ENCODE results near the gene PSAP. TPM values are rescaled to one million over a fixed set of nuclear protein-coding genes. Genes with fewer than 3 reads are reported as not detected.

PSAP gene
- total and polyA plus RNA-seq, 2 experiments from 2014 or later: 151 to 391 TPM

- Histone ChIP-seq H3K27me3 (ENCODE audit: insufficient read depth) (no peaks in the 10 kb centered on the region), H3K36me3 (ENCODE audit: insufficient read depth) (no peaks in the 10 kb centered on the region), H4K20me1 (replicated peaks; ENCODE audit: insufficient read depth) (no peaks in the 10 kb centered on the region), H3K4me1 (ENCODE audit: insufficient read depth) (no peaks in the 10 kb centered on the region), H3K79me2 (replicated peaks; ENCODE audit: insufficient read depth) (no peaks in the 10 kb centered on the region), H3K27ac (ENCODE audit: low read depth) (no peak overlapping the region), H2AFZ (no peak overlapping the region), H3K4me3 (no peak overlapping the region), H3K9me2 (ENCODE audit: insufficient read depth) (no peaks in the 10 kb centered on the region), H3F3A (replicated peaks; ENCODE audit: low read depth) (no peaks in the 10 kb centered on the region), H3K4me2 (no peak overlapping the region)
- Mint-ChIP-seq H3K27me3 (ENCODE audit: insufficient read depth, low read depth, poor library complexity) (peaks cover 9% of the 10 kb centered on the region), H3K36me3 (ENCODE audit: low read depth) (no peaks in the 10 kb centered on the region), H3K4me1 (no peaks in the 10 kb centered on the region), H3K27ac (no peak overlapping the region), H3K4me3 (no peak overlapping the region), H3K9me3 (no peaks in the 10 kb centered on the region)
- ATAC-seq (no peak), DNase-seq (ENCODE audit: low spot score) (no peak)
- no peak for TF ChIP-seq ZNF331 (CRISPR knock-in tag; IDR thresholded peaks at IDR 0.05; ENCODE audit: low read depth)
- no peak for TF ChIP-seq POLR2AphosphoS5 (IDR thresholded peaks at IDR 0.05; ENCODE audit: low read depth)
- TF ChIP-seq ETS1 (IDR thresholded peaks at IDR 0.05): no peak
- no peak for TF ChIP-seq ZNF462 (CRISPR knock-in tag; IDR thresholded peaks at IDR 0.05)
- no peak for TF ChIP-seq REST (IDR thresholded peaks at IDR 0.05; ENCODE audit: unreplicated experiment)
- TF ChIP-seq ZNF114 (CRISPR knock-in tag; IDR thresholded peaks at IDR 0.05): no peak
- TF ChIP-seq STAT1 (IDR thresholded peaks at IDR 0.05; ENCODE audit: unreplicated experiment): no peak
- no peak for TF ChIP-seq CREB1 (CRISPR knock-in tag; IDR thresholded peaks at IDR 0.05; ENCODE audit: low read depth)
- TF ChIP-seq EZH2phosphoT487 (IDR thresholded peaks at IDR 0.05; ENCODE audit: unreplicated experiment): no peak
- TF ChIP-seq JUNB (IDR thresholded peaks at IDR 0.05; ENCODE audit: unreplicated experiment): no peak
- no peak for TF ChIP-seq CTCF (conservative IDR thresholded peaks at IDR 0.05; ENCODE audit: low read depth in 2 of 2)
- TF ChIP-seq NANOG (IDR thresholded peaks at IDR 0.05; ENCODE audit: borderline replicate concordance): no peak
- TF ChIP-seq EZH2 (IDR thresholded peaks at IDR 0.05; ENCODE audit: low read depth, unreplicated experiment): no peak
These were observed 49.6 kb upstream of the PSAP start for GRCh38 chr10:71900441-71901180.
